ENCODE data around the gene SLC12A9.

- TF ChIP-seq FOSL1 (IDR thresholded peaks at IDR 0.05; ENCODE audit: low read depth) (no peak), JUND (IDR thresholded peaks at IDR 0.05) (no peak), CTCF (IDR thresholded peaks at IDR 0.05 in 2 of 3, conservative IDR thresholded peaks at IDR 0.05 in 1 of 3; ENCODE audit: borderline replicate concordance in 1 of 3, insufficient read depth in 1 of 3, low read depth in 2 of 3, low read length in 2 of 3) (no peak), POLR2AphosphoS5 (IDR thresholded peaks at IDR 0.05; ENCODE audit: low read depth, low read length) (no peak), EZH2 (IDR thresholded peaks at IDR 0.05) (no peak)
Measured at GRCh38 chr7:100875356-100875751, 22.8 kb downstream of the SLC12A9 start.
